Left cardiac atrium (tissue), 4 donors: ENCODE measurements around the gene HES5. TPM values are rescaled to one million over a fixed set of nuclear protein-coding genes. Genes with fewer than 3 reads are reported as not detected.
A peak's percentile ranks its signal among the peaks of the same experiment; 100 is the strongest.

Experiments
- ATAC-seq, 2 donors: fragments of 200-7000 bp; cut with Tn5 transposase; one replicate each; pipeline ENCODE4 v1.9.1; 2020; ENCODE audit warnings: mild to moderate bottlenecking in 2 of 2, moderate library complexity in 2 of 2
- DNase-seq: peaks from one replicate; pipeline ENCODE4 v3.0.0-alpha.2; 2020
- intact Hi-C, 2 donors: fragments of 100-400 bp; cut with DNase I; formaldehyde crosslinking; loops; one replicate each; pipeline versions ENCODE4 v1.14.1 to v1.15.1; 2022 to 2023
- total RNA-seq, 2 donors: library from RNA; stranded (reverse); fragmentation: NEBNext Ultra II Directional; extraction: Animal tissue kit (Norgen Biotek cat#: 25700); gene quantifications; one replicate each; pipeline ENCODE4 v1.2.1, GENCODE V29; 2021
- donor health status: DM: no; HTN: yes; CAD: no.
- donor health status: DM: no; HTN: yes; CAD: no; lungs with severe emphysema.
- donor health status: DM: yes; HTN: yes; CAD: no.
- donor health status: Dilated cardiomyopathy.

HES5 gene
- total RNA-seq, 2 donors from 2014 or later = 0.91 to 0.99 TPM

DNA sequence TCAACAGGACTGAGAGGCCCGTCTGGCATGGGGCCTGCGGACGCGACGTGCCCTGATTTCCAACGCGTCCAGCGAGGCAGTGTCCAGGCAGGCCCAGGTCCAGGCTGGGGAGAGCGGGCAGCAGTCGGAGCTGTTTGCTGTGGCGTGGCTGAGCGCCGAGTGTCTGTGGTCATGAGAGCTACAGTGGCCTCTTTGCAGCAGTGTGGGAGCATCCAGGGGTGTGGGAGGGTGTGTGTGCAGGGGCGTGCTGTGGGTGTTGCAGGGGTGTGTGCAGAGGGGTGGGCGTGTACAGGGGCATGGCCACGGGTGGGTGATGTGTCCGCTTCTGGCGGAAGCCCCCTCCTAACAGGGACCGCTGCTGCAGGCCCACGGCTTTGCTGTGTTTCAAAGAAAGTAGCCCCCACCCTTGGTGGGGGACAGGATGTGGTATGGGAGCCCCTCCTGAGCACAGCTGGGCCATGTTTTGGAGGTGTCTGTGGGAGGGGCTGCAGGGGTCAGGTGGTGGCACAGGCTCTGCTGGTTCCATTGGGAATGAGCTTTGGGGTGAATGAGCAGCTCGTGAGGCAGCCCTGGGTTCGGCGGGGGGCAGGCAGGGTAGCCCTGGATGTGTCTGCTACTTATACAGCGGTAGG lies 36.3 kb downstream of the HES5 start:
- DNase-seq = no peak
- intact Hi-C loops = no loop called here
- ATAC-seq = no peak

DNA sequence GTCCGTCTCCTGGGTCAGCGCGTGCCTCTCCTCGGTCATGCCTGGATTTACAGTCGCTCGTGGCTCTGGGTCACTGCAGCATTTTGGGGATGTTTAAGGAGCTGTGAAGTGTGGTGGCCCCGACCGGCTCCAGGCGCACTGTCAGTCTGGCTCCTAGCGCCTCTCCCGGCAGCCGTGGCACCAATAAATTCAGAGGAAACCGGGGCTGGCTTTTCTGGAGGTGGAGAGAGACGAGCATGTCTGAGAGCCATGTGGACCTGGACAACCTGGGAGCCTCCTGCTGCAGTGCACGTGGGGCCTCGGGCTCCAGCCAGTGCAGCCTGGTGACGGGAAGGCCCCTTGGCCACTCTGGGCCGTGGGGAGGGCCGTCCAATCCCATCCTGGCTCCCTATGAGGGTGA lies 36.8 kb downstream of the HES5 start:
- DNase-seq (no peak), ATAC-seq (no peak)
- intact Hi-C loops = no loop called here

DNA sequence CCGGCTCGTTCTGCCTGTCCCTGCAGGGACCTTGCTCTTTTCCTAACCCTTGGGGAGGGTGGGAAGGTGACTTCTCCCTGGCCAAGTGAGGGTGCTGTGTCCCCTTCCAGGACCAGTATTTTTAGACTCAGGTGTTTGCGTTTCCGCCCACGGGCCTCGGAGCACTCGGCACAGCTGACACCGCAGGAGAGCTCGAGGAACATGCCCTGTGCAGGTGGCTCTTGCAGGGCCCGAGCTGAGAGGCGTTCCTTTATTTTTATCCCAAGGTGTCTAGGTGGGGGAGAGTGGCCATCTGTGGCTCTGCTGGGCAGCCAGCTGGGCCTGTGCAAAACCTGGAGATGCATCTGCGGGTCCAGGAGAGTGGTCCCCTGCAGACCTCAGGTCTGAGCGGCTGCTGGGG lies 38.0 kb downstream of the HES5 start:
- intact Hi-C loops = no loop called here
- no peak for DNase-seq
- ATAC-seq = no peak

DNA sequence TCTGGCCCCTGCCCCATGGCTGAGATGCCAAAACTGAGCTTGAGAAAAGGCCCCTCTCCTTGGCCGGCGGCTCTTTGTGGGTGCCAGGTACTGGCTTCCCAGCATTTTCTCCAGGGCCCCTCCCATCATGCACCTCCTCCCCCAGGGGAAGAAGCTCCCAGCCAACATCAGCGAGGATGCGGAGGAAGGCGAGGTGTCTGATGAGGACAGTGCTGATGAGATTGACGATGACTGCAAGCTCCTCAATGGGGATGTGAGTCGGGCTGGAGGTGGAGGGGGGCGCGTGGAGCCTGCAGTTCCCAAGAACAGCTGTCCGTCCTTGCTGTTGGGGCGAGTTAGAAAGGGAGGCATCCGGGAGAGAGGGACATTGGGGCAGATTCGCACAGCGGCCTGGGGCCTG lies 40.4 kb downstream of the HES5 start:
- intact Hi-C loops = no loop called here
- no peak for DNase-seq
- no peak for ATAC-seq

DNA sequence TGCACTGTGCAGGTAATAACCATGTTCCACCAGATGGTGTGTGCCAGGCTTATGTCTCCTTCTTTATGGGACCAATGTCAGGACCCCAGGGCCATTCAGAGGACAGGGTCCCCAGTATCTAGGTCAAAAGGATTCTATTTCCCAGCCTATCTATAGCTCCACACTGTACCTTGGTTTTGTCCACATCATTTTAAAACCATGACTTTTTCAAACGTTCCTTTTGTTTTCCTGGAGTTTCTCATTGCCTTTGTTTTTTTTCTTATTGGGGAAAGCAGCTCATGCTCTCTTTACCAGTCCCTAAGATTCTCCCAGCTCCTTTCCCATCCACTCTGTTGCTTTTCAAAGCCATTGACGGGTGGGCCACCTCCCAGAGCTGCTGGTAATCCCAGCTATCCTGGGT lies 41.4 kb downstream of the HES5 start:
- DNase-seq = no peak
- ATAC-seq = no peak

DNA sequence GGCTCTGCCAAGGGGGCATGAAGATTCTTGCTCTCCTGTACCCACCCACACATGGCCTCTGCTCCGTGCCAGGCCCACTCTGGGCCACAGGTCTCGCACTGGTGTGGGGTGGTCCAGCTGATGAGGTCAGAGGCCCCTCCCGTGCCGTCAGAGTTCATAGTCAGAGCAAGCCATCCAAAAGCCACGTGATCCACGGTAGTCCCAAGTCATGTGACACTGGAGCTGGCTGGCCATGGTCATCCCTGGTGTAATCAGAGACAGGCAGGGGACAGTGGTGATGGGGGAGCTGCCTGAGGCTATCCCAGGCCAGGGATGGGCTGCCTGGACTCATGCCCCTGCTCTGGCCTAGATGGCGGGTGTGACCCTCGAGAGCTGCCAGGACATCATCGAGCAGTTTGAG lies 43.5 kb downstream of the HES5 start:
- intact Hi-C loops = no loop called here
- DNase-seq = no peak
- no peak for ATAC-seq

More for the DNA sequence above, 41.4 kb downstream of the HES5 start:
- intact Hi-C loops = no loop called here

DNA sequence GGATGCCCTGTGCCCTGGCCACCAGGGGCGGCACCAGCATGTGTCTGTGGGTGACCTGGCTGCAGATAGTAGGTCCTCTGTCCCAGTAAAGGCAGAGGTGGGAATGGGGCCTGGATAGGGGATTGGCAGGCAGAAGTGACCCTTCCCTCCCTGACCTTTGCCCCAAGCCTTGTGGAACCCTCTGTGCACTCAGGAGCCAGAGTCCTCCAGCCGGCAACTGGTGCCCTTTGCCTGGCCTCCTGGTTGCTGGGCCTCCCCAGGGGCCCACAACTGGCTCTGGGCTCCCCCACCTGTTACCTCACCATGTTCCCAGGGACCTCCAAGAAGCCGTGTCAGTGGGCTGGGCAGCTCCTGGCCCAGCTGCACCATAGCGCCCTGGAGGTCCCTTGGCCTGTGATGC lies 44.0 kb downstream of the HES5 start:
- DNase-seq = no peak
- ATAC-seq = no peak
- intact Hi-C loops = no loop called here

DNA sequence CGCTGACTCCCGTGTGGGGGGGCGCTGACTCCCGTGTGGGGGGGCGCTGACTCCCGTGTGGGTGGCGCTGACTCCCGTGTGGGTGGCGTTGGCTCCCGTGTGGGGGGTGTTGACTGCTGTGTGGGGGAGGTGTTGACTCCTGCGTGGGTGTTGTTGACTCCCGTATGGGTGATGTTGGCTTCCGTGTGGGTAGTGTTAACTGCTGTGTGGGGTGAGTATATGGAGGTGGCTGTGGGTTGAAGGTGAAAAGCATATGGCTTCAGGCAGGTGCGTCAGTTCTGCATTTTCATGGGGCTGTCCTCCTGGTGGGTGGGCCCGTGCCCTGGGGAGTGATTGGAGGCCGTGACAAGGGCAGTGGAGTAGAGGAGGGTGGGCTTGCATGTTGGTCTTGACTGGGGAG lies 46.1 kb downstream of the HES5 start:
- no peak for ATAC-seq

DNA sequence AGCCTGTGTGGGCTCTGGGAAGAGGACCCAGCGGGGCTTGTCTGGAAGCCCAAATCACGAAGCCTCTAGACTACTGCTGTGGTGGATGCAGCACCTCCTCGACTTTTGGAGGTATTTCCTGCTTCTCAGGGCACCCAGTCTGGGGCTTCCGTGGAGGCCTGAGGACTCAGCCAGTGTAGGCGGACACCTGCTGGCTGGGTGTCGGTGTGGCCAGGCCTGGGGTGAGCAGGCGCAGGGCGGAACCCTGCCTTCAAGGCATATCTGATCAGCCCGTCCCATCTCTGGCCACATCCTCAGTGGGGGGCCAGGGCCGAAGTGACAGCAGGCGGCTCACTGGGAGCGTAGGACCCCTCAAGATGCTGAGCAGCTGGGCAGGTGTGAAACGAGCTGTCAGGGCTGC lies 47.0 kb downstream of the HES5 start:
- intact Hi-C loops = no loop called here
- DNase-seq (no peak), ATAC-seq (no peak)

More for the DNA sequence above, 46.1 kb downstream of the HES5 start:
- no peak for DNase-seq
- intact Hi-C loops = no loop called here

DNA sequence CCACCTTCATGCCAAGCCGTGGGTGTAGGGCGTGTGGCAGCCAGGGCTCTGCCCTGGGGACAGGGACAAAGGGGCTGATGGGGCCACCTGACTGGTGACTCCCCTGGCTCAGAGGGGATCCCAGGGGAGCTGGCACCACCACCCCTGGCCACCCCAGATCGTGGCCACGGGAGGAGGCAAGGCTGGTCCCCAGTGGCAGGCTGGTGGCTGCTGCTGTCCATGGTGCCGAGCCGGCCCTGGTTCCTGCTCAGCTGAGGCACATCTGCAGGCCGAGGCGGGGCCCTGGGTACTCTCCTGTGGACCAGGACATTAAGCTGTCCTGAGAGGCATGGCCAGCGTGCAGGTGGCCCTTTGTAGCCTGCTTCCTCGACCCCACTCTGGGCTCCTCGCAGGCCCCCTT lies 47.5 kb downstream of the HES5 start:
- DNase-seq (no peak), ATAC-seq (no peak)
- intact Hi-C loops = no loop called here

DNA sequence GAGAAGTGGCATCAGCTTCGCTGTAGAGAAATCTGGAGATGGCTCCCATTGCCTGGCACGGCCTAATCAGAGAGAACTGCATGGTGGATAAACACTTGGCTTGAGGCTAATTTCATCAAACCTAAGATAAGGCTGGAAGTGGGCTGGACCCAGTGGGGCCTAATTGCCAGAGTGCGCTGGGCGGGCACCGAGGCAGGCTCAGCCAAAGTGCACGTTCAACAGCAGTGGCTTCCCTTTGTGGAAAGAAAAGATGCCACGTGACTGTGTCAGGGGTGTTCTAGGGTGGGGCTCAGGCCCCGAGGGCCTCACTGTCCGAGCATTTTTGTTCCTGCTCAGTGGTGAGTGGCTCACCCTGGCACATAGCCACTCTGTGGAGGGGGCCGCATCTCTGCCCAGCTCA lies 48.2 kb downstream of the HES5 start:
- intact Hi-C loops = no loop called here
- ATAC-seq = peak; percentile 41 to 63
- DNase-seq = no peak

DNA sequence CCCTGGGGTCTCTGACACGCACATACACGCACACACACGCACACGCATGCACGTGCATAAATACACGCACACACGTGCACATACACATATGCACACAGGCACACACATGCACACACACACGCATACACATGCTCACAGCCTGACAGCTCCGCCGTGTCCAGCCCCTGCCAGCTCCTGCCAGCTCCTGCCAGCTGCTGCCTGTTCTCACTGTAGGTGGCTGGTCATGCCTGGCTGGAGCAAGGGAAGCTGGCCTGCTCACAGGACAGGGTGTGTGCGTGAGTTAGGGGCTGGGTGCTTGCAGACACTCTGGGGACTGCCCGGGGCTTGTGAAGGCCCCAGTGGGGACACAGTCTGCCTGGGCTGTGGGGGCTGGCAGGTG lies 49.1 kb downstream of the HES5 start:
- no peak for DNase-seq
- ATAC-seq = peak; percentile 18 to 25
- intact Hi-C loops = no loop called here

DNA sequence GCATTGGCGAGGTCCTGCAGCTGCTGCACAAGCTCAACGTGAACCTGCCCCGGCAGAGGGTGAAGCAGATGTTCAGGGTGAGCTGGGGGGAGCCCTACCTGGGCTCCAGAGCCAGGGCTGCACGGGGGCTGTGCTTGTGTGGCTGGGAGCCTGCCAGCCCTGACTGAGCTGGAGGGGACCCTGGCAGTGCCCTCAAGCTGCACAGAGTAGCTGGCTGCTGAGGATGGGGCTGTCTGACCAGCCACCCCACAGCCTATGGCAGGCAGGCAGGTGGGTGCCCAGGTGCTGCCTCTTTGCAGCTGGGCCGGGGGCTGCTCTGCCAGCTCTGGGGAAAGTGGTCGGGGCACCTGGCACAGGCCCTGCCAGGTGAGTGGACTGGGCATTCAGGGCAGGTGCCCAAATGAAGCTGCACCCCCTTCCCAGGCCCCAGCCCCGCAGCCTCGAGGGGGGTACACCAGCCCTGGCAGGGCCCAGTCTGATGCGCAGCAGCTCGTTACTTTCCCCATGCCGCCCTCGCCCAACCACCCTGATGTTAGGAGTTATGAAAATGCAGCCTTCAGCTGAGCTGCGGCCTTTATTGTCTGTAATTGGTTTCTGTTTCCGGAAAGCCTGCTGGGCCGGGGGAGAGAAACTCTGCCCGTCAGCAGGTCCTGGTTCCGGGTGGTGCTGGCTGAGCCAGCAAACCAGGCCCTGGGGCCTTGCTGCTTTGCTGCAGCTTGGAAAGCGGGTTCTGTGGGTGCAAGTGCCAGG lies 49.7 kb downstream of the HES5 start:
- no peak for ATAC-seq
- no peak for DNase-seq
- intact Hi-C loops = no loop called here

DNA sequence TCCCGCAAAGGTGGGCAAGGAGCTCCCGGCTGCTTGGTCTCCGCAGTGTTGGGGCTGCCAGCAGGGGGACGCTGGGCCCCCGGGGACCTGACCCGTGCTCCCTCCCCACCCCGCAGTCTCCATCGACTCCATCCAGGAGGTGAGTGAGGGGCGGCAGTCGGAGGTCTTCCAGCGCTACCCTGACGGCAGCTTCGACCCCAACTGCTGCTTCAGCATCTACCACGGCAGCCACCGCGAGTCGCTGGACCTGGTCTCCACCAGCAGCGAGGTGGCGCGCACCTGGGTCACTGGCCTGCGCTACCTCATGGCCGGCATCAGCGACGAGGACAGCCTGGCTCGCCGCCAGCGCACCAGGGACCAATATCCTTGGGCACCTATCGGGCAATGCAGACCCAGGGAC lies 50.4 kb downstream of the HES5 start:
- ATAC-seq = no peak
- DNase-seq = no peak
- intact Hi-C loops = no loop called here

DNA sequence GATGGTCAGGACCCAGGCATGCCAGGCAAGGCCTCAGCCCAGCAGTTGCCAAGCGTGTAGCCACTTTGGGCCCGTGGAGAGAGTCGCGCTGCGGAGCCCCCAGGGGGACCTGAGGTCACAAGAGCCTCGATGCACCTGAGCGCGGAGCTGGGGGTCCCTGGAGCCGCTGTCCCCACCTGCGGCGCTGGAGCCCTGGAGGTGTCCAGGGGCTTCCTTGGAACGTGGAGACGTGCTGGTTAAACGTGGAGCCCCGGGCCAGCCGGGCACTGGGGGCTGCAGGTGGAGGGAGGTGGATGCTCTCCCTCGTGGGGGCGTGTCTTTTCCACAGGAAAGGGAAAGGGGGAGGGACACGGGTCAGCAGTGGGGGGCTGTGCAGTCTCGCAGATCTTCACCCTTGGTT lies 50.9 kb downstream of the HES5 start:
- intact Hi-C loops = no loop called here
- ATAC-seq (no peak), DNase-seq (no peak)

Other genes starting within 250 kb of the HES5 start
- 1 to 10 TPM; 3.7 to 4.9 TPM for gene MORN1, start 138.7 kb downstream of the HES5 start, total RNA-seq
- 100 to 1,000 TPM in 1 of 2 donors, 10 to 100 TPM in 1; 96.2 to 105 TPM for gene RER1, start 138.4 kb downstream of the HES5 start, total RNA-seq
- gene PEX10, start 117.7 kb downstream of the HES5 start, total RNA-seq = 10 to 100 TPM; 12.3 to 14.5 TPM
- under 1 TPM; 0.13 to 0.74 TPM for gene PLCH2, start 54.0 kb downstream of the HES5 start, total RNA-seq
- 10 to 100 TPM; 37.5 to 40.6 TPM for gene PANK4, start 3.7 kb downstream of the HES5 start, total RNA-seq
- gene TNFRSF14, start 26.1 kb upstream of the HES5 start, total RNA-seq = 10 to 100 TPM; 21.6 to 22.6 TPM
- 10 to 100 TPM; 10.8 to 14.1 TPM for gene PRXL2B, start 56.5 kb upstream of the HES5 start, total RNA-seq
- under 1 TPM; 0.47 to 0.68 TPM for gene MMEL1, start 102.8 kb upstream of the HES5 start, total RNA-seq